ENCODE results near the gene ESYT1.

ESYT1 gene

DNA sequence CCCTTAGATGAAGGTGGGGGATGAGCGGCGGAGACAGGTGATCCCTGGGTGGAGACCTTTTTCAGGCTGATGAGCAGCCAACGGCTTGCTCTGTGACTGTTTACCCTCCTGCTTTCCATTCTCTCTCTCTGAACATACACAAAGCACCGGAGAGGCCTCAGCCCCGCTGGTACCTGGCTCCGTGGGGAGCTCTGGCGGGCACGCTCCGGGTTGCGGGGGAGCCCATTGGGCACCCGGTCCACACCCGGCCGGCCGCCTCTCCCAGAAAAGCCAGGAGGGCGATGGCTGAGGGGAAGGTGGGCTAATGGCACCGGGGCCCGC lies 60.7 kb downstream of the ESYT1 start:
- DNase-seq (ENCODE audit: low spot score): no peak

DNA sequence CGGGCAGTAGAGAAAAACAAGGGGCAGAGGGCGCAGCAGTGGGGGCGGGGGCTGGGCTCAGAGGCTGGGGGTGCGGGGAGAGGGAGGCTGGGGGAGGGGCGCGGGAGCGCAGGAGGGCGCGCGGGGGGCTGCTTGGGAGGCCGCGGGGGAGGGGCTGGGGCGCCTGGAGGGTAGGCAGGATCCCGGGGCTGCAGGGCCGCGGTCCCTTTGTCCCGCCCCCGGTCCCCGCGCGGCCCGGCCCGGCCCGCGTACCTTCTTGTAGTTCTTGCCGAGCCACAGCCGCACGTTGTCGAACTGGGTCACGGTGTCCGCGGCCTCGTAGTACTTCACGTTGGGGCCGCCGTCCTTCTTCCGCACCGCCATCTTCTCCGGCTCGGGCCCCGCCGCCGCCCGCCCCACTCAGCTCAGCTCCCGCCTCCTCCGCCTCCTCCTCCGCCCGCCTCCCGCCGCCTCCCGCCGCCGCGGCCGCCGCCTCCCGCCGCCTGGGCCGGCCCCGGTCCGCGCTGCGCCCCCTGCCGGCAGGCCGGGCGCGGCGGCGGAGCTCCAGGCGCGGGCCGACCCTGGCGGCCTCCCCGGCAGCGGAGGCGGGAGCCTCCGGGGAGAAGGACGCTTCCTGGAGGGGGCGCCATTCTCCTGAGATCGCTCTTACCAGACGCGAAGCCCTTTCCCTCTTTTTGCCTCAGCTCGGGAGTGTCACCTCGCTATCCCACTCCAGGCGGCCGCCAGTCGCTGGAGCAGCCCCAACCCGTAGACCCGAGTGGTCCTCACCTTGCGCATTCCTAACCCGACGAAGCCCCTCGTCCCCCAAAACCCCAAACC lies 61.2 kb downstream of the ESYT1 start, which contains the start of gene SMARCC2:
Gene SMARCC2 (minus strand): TSS at position 385 of the 819 bp plus-strand sequence. CDS start 22 bp downstream, at position 363.
- peak; percentile 97 for DNase-seq (ENCODE audit: low spot score)

DNA sequence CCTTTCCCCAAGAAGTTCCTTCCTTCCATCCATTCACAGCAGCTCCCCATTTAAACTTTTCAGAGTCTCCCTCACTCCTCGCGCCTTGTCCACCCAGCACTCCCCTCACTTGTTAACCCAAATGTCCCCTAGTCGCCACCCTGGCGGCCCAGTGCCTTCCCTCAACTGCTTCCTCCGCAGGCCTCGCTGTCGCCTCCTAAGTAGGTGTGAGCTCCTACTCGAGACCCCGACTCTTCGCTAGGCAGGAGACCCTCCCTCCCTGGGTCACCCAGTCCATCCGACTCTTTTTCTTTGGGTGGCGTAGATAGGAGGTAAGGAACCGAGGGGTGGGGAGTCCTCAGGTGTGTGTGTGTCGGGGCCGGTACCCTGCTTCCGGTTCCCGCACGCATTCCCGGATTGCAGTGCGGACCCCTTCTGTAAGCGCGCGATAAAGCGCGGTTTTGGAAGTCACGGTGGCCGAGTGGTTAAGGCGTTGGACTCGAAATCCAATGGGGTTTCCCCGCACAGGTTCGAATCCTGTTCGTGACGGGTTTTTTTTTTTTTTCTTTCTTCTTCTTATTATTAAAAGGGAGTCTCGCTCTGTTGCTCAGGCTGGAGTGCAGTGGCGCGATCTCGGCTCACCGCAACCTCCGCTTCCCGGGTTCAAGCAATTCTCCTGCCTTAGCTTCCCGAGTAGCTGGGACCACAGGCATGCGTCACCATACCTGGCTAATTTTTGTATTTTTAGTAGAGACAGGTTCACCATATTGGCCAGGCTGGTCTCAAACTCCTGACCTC lies 62.0 kb downstream of the ESYT1 start:
- DNase-seq (ENCODE audit: low spot score): peak; percentile 87

DNA sequence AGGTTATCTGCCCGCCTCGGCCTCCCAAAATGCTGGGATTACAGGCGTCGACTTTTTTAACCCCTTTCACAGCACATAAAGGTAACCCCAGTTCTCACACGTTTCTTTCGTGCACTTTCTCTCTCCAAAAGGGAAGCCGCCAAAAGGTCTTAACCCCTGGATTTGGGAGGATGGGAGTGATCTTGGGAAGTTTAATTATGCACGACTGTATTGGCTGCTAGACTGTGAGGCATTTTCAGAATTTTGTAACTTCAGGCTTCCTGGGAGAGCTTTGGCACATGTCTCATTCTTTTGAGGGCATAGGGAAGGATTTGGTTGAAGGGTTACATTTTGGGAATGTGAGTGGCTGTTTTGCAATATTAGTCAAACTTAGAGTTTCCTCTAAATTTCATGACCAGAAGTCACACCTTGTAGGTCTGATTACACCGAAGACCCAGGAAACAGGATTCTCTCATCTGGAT lies 62.7 kb downstream of the ESYT1 start:
- no peak for DNase-seq (ENCODE audit: low spot score)

DNA sequence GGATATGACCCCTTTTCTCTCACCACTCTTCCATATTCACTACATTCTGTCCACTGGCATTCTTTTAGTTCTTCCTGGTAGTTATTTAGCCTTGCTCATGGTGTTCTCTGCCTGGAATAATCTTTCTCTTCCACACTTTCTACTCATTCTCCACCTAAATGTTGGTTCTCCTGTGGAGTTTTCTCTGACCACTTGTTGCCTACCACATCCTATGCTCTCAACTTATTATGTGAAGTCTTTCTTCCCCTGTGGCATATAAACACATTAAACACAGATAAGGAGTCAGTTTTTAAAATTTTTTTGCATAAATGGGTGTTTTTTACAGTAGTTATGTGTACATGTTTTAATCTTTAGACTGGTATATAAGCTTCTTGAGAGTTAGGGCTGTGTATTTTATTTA lies 64.5 kb downstream of the ESYT1 start:
- no peak for DNase-seq (ENCODE audit: low spot score)

DNA sequence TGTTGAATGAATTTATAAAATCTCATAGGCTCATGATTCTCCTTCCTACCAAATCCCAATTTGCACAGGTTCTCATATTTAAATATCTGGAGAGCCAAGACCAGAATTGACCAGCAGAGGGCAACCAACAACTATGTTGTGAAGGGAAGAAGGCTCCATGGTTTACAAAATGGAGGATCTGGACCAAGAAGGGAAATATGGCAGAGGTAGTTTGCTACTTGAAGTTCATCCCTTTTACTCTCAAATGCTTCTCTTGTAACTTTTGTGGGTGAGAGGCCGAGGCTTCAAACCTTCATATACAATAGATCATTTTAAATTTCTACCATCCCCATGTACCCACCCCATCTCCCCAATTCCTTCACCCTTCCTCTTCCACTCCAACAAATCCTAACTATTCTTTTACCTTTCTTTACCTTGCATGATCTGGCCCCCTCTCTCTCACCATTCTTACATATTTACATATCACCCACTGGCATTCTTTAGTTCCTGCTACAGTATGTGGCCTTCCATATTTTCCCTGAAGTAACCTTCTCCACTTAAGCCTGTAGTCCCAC lies 65.0 kb downstream of the ESYT1 start:
- peak; percentile 65 for DNase-seq (ENCODE audit: low spot score)
